ENCODE results near the gene CFP. TPM values are rescaled to one million over a fixed set of nuclear protein-coding genes. Genes with fewer than 3 reads are reported as not detected.
A peak's percentile ranks its signal among the peaks of the same experiment; 100 is the strongest.

The CFP gene
- total RNA-seq, 4 donors from 2014 or later = 3.0 to 7.6 (median 4.5) TPM

- DNase-seq (ENCODE audit: low spot score in 2 of 2) = no peak
- intact Hi-C loops (cut with DNase I; ENCODE audit: low total_unique reads) = no loop called here
- 61 to 78% methylated on average over 2 of the region's 2 CpGs for WGBS, 2 donors
- H3K4me3 ChIP-seq (ENCODE audit: low read depth, poor library complexity, severe bottlenecking) = no peak overlapping the region
- TF ChIP-seq POLR2A (IDR thresholded peaks at IDR 0.05) (no peak), CTCF (IDR thresholded peaks at IDR 0.05) (no peak)
Observed at GRCh38 chrX:47596256-47596655, 33.5 kb downstream of the CFP start.

GRCh38 chrX:47595716-47596251, 33.9 kb downstream of the CFP start:
- intact Hi-C loops (cut with DNase I; ENCODE audit: low total_unique reads) = no loop called here
- 38 to 66% methylated on average over 1 of the region's 1 CpG for WGBS, 2 donors
- H3K4me3 ChIP-seq (ENCODE audit: low read depth, poor library complexity, severe bottlenecking) = no peak overlapping the region

GRCh38 chrX:47593522-47593921, 36.2 kb downstream of the CFP start:
- no peak overlapping the region for H3K4me3 ChIP-seq (ENCODE audit: low read depth, poor library complexity, severe bottlenecking)
- no peak for DNase-seq (ENCODE audit: low spot score in 2 of 2)
- TF ChIP-seq CTCF (IDR thresholded peaks at IDR 0.05) = no peak
- TF ChIP-seq POLR2A (IDR thresholded peaks at IDR 0.05) = no peak
- WGBS, 2 donors = 64 to 75% methylated on average over 4 of the region's 4 CpGs
- intact Hi-C loops (cut with DNase I; ENCODE audit: low total_unique reads) = no loop called here

More at GRCh38 chrX:47595716-47596251, 33.9 kb downstream of the CFP start:
- TF ChIP-seq CTCF (IDR thresholded peaks at IDR 0.05) = no peak
- TF ChIP-seq POLR2A (IDR thresholded peaks at IDR 0.05) = no peak
- DNase-seq (ENCODE audit: low spot score in 2 of 2) = no peak

GRCh38 chrX:47590984-47591383, 38.7 kb downstream of the CFP start:
- no peak for TF ChIP-seq POLR2A (IDR thresholded peaks at IDR 0.05)
- TF ChIP-seq CTCF (IDR thresholded peaks at IDR 0.05) = no peak
- intact Hi-C loops (cut with DNase I; ENCODE audit: low total_unique reads) = no loop called here
- WGBS, 2 donors = 85 to 86% methylated on average over 5 of the region's 5 CpGs
- peak in 1 of 2 donors; percentile 46 for DNase-seq (ENCODE audit: low spot score in 2 of 2)
- H3K4me3 ChIP-seq (ENCODE audit: low read depth, poor library complexity, severe bottlenecking) = no peak overlapping the region

- no peak overlapping the region for H3K4me3 ChIP-seq (ENCODE audit: low read depth, poor library complexity, severe bottlenecking)
- WGBS, 2 donors = 79 to 82% methylated on average over 10 to 15 of the region's 16 CpGs
- intact Hi-C loops (cut with DNase I; ENCODE audit: low total_unique reads) = no loop called here
- DNase-seq (ENCODE audit: low spot score in 2 of 2) = peak in 1 of 2 donors; percentile 80
- TF ChIP-seq CTCF (IDR thresholded peaks at IDR 0.05) (no peak), POLR2A (IDR thresholded peaks at IDR 0.05) (no peak)
Observed at GRCh38 chrX:47587906-47588735, 41.6 kb downstream of the CFP start.
